ENCODE measurements around the gene SERPINA4.

GRCh38 chr14:94523265-94523664 lies 38.0 kb upstream of the SERPINA4 start:
- no peak for TF ChIP-seq CTCF (IDR thresholded peaks at IDR 0.05; ENCODE audit: low read depth, low read length, poor library complexity, severe bottlenecking)
- TF ChIP-seq EZH2phosphoT487 (IDR thresholded peaks at IDR 0.05; ENCODE audit: borderline replicate concordance, low read length), result no peak
